ENCODE results near the gene LYZL6. TPM values are rescaled to one million over a fixed set of nuclear protein-coding genes. Genes with fewer than 3 reads are reported as not detected.

LYZL6 gene, protein sequence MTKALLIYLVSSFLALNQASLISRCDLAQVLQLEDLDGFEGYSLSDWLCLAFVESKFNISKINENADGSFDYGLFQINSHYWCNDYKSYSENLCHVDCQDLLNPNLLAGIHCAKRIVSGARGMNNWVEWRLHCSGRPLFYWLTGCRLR
- not detected for polyA plus RNA-seq

GRCh38 chr17:35943537-35943936 is at the start of gene LYZL6:
Gene LYZL6 (minus strand): TSS chr17:35943713. CDS start chr17:35939356, 4,357 bp downstream.
- WGBS, 3 donors: 52 to 84% (median 81%) methylated on average over 2 of the region's 2 CpGs
- no peak within 1 kb of the TSS for H3K27ac ChIP-seq (ENCODE audit: low read depth, low read length)

- H3K27ac ChIP-seq (ENCODE audit: low read depth, low read length): no peak overlapping the region
- 76 to 93% (median 78%) methylated on average over 2 of the region's 2 CpGs for WGBS, 3 donors
These were observed 47.6 kb upstream of the LYZL6 start for GRCh38 chr17:35991075-35991474.

DNA sequence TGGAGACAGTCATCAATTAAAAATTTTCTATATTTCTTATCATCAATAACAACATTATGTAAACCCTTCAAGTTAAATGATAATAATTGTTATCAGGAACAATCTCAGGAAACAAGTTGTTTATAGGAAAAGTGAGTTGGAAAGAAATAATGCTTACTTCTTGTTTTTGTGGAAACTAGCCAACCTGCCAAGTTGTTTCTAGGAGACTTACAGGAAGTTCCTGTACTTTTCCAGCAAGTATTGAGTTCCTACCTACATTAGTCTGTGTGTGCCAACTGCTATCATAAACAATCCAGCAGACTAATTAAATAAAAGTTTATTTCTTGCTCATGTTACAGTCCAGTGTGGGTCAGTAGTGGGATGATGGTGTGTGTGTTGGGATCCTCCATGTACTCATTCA is 44.7 kb upstream of the LYZL6 start:
- no peak overlapping the region for H3K27ac ChIP-seq (ENCODE audit: low read depth, low read length)

DNA sequence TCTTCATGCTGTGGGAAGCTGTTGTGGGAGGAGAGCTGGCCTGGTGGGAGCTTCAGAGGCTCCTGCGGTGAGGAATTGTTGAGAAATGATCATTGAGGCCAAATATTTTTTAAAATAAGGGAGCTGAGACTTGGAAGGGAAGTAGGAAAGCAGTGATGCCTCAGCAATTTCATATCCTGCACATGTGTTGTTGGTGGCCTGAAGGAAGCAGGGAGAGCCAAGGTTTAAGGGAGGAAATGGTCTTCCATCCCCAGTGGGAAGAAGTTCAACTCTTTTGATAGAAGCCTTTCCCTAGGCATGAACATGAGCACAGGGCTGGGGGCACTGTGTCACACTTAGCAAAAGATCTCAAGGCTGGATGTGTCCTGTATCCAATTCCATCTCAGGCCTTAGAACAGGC is 43.1 kb upstream of the LYZL6 start, which contains the start of gene CCL14:
Gene CCL14, minus strand, starts transcription at position 87 of the 400 bp plus-strand sequence. Its CDS starts 80 bp downstream, at position 7.
- 25 to 70% (median 48%) methylated on average over 1 of the region's 1 CpG for WGBS, 3 donors
- H3K27ac ChIP-seq (ENCODE audit: low read depth, low read length): no peak within 1 kb of the TSS

DNA sequence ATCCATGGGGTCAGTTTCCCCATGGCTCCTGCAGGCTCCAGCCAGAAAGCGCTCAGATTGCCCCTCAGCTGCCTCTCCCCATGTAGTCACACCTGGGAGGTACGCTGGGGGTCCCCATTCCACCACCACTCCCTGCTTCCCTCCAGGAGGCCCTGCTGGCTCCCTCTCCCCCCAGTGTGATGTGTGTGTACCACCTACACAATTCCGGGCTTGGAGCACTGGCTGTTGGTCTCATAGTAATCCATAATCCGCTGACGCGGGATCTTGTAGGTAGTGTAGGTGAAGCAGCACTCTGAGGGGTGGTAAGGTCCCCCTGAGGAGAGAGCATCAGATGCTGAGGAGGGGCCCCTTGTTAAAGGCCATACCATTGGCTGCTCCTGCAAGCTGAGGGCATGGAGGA is 40.6 kb upstream of the LYZL6 start:
- no peak overlapping the region for H3K27ac ChIP-seq (ENCODE audit: low read depth, low read length)
- 89 to 95% (median 95%) methylated on average over 6 of the region's 6 CpGs for WGBS, 3 donors

GRCh38 chr17:35982409-35983191 is 39.1 kb upstream of the LYZL6 start:
- 87 to 91% (median 90%) methylated on average over 3 of the region's 3 CpGs for WGBS, 3 donors
- no peak overlapping the region for H3K27ac ChIP-seq (ENCODE audit: low read depth, low read length)

GRCh38 chr17:35981908-35982330 is 38.4 kb upstream of the LYZL6 start:
- H3K27ac ChIP-seq (ENCODE audit: low read depth, low read length): no peak overlapping the region
- WGBS, 3 donors: 50 to 76% (median 59%) methylated on average over 4 of the region's 4 CpGs

DNA sequence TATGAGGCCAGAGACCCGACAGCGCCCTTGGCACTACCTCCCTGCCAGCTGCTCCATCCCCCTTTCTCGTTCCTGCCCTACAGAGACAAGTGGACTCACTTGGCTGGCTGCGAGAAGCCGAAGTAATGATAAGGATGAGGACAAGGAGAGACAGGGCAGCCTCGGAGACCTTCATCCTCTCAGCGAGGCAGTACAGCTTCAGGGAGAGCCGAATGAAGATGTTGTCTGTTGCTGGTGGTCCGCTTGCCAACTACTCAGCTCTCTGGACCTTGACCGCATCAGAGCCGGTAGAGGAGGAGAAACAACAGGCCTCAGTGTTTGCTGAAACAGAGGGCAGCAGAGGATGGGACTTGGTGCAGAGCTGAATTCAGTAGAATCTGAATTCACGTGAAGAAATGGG is 37.7 kb upstream of the LYZL6 start, which contains the start of gene CCL16:
Gene CCL16, minus strand, starts transcription at position 252 of the 400 bp plus-strand sequence. Its CDS starts 77 bp downstream, at position 175.
- 87 to 92% (median 91%) methylated on average over 12 of the region's 12 CpGs for WGBS, 3 donors
- H3K27ac ChIP-seq (ENCODE audit: low read depth, low read length): no peak within 1 kb of the TSS

- H3K27ac ChIP-seq (ENCODE audit: low read depth, low read length): no peak overlapping the region
- 81 to 87% (median 82%) methylated on average over 3 of the region's 3 CpGs for WGBS, 3 donors
These were observed 34.8 kb upstream of the LYZL6 start for GRCh38 chr17:35978346-35978745.

DNA sequence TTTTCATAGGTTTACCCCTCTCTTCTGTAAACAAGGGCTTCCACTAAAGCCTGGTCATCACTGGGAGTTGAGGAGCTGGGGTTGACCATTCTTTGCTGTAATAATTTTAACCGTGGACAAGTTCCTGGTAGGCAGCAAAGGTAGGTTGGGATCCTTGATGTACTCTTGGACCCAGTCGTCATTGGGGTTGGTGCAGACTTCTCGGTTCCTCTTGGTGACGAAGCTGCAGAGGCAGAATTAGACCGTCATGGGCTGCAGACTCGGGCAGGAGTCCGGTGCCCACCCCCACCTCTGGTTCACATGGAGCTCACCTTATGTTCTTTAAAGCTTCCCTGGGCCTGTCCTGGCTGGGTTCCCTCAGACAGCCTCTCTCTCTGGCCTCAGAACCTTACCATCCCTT is 34.0 kb upstream of the LYZL6 start:
- no peak overlapping the region for H3K27ac ChIP-seq (ENCODE audit: low read depth, low read length)
- WGBS, 3 donors: 89 to 97% (median 95%) methylated on average over 7 of the region's 7 CpGs

- 41 to 58% (median 55%) methylated on average over 10 of the region's 10 CpGs for WGBS, 3 donors
- no peak overlapping the region for H3K27ac ChIP-seq (ENCODE audit: low read depth, low read length)
These were observed 30.1 kb upstream of the LYZL6 start for GRCh38 chr17:35973333-35974260.

DNA sequence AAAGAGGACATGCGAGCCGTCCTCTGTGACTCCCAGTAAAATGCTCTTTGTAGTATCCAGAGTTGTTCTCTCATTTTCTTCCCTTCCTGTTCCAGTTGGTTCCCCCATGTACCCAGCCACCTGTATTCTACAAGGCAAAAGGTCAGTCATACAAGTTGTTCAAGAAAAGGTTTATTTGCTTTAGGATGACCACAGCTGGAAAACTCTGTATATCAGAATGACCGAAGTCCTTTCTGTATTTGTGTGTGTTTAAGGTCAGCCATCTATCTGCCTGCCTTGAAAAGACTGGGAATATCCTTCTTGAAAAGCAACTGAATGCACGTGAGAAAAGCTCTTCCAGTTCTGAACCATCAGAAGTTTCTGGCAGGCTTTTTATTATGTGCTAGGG is 29.4 kb upstream of the LYZL6 start:
- WGBS, 3 donors: 64 to 79% (median 77%) methylated on average over 4 of the region's 4 CpGs
- no peak overlapping the region for H3K27ac ChIP-seq (ENCODE audit: low read depth, low read length)

GRCh38 chr17:35972535-35972934 is 29.0 kb upstream of the LYZL6 start:
- 83 to 92% (median 88%) methylated on average over 6 of the region's 6 CpGs for whole genome bisulfite sequencing, 3 donors

GRCh38 chr17:35972066-35972465 is 28.6 kb upstream of the LYZL6 start:
- WGBS, 3 donors: 59 to 96% (median 80%) methylated on average over 1 of the region's 1 CpG
- H3K27ac ChIP-seq (ENCODE audit: low read depth, low read length): no peak overlapping the region

More at GRCh38 chr17:35972535-35972934, 29.0 kb upstream of the LYZL6 start:
- no peak overlapping the region for H3K27ac ChIP-seq (ENCODE audit: low read depth, low read length)

GRCh38 chr17:35969558-35970380 is 26.3 kb upstream of the LYZL6 start:
- WGBS, 3 donors: 32 to 40% (median 35%) methylated on average over 8 of the region's 8 CpGs
- no peak overlapping the region for H3K27ac ChIP-seq (ENCODE audit: low read depth, low read length)

DNA sequence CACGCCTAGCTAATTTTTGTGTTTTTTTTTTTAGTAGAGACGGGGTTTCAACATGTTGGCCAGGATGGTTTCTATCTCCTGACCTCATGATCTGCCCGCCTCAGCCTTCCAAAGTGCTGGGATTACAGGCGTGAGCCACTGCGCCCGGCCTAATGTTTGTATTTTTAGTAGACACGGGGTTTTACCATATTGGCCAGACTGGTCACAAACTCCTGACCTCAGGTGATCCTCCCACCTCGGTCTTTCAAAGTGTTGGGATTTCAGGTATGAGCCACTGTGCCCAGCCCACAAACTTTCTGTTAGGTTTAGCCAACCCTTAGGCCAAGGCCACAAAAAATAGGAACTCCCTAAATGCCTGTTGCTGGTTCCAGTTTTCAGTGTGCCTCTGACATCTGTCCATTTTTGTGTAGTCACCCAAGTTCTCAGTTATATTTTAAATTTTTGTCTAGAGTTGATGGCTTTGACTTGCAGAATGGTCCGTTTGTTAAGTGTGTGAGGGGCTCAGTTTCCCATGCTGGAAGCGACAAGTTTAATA is 25.1 kb upstream of the LYZL6 start:
- WGBS, 3 donors: 72 to 84% (median 82%) methylated on average over 10 of the region's 10 CpGs
- H3K27ac ChIP-seq (ENCODE audit: low read depth, low read length): no peak overlapping the region

- no peak overlapping the region for H3K27ac ChIP-seq (ENCODE audit: low read depth, low read length)
- 90 to 91% (median 91%) methylated on average over 7 of the region's 7 CpGs for WGBS, 3 donors
These were observed 21.8 kb upstream of the LYZL6 start for GRCh38 chr17:35965272-35965671.

DNA sequence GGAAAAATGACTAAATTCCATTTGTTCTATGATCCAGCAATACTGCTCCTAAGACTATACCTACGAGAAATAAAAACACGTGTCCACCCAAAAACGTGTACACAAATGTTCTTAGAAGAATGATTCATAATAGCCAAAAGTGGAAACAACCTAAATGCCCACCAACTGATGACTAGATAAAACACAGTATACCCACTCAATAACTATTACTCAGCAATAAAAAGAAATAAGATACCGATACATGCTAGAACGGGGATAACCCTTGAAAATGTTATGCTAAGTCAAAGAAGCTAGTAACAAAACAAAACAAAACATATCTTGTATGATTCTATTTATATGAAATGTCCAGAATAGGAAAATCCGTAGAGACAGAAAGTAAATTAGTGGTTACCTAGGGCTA is 20.1 kb upstream of the LYZL6 start:
- WGBS, 3 donors: 80 to 87% (median 82%) methylated on average over 6 of the region's 6 CpGs
- H3K27ac ChIP-seq (ENCODE audit: low read depth, low read length): no peak overlapping the region
